ENCODE measurements around the gene FZD1.

- no peak for TF ChIP-seq EP300 (IDR thresholded peaks at IDR 0.05; ENCODE audit: borderline replicate concordance)
- no peak for TF ChIP-seq TEAD4 (IDR thresholded peaks at IDR 0.05)
- TF ChIP-seq CREB1 (IDR thresholded peaks at IDR 0.05; ENCODE audit: low read depth) = no peak
- no peak for TF ChIP-seq YY1 (IDR thresholded peaks at IDR 0.05; ENCODE audit: low read depth)
- no peak for TF ChIP-seq FOXM1 (IDR thresholded peaks at IDR 0.05; ENCODE audit: borderline replicate concordance, low read depth)
- TF ChIP-seq RAD21 (IDR thresholded peaks at IDR 0.05; ENCODE audit: low read depth) = no peak
- TF ChIP-seq TAF1 (IDR thresholded peaks at IDR 0.05; ENCODE audit: low read depth) = no peak
- no peak for TF ChIP-seq REST (IDR thresholded peaks at IDR 0.05; ENCODE audit: low read depth)
- no peak for TF ChIP-seq ZBTB7A (IDR thresholded peaks at IDR 0.05; ENCODE audit: low read depth)
Observed at GRCh38 chr7:91302794-91303193, 38.6 kb downstream of the FZD1 start.
